Neural progenitor cell (in vitro differentiated cells): ENCODE results near the gene ADAMTS5.

Source experiments
- EZH2 ChIP-seq: fragments of 200-600 bp; sonication (generic); IDR thresholded peaks from 2 replicates; pipeline ENCODE4 v1.6.1; 2017; ENCODE audit warnings: antibody characterized with exemption, mild to moderate bottlenecking, moderate library complexity
- EZH2phosphoT487 ChIP-seq: fragments of 200-600 bp; sonication (generic); IDR thresholded peaks from 2 replicates; pipeline ENCODE4 v1.6.1; 2017; ENCODE audit warnings: antibody characterized with exemption
- TF ChIP-seq, protein P1 (sequence below): fragments of 200-600 bp; sonication (generic); IDR thresholded peaks from 2 replicates; pipeline ENCODE4 v1.5.1; 2017; ENCODE audit warnings: antibody characterized with exemption, mild to moderate bottlenecking

DNA sequence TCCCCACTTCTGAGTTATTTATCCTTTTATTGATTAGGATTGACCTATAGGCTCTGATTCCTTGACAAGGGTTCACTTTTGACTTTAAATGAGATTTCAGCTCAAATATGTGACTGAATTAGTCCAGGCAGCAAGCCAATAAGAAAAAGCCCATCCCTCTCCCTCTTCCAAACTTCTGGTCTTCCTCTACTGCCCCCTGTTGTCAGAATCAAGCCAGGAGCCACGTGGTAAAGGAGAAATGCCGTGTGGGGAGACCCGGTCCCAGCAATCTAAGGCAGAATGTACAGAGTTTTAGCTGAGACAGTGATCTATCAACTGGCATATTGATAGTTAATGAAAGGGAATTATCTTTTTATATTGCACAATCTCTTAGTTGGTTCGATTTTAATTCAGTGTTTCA lies 5.2 kb downstream of the ADAMTS5 start:
- no peak for TF ChIP-seq EZH2
- TF ChIP-seq, protein P1, sequence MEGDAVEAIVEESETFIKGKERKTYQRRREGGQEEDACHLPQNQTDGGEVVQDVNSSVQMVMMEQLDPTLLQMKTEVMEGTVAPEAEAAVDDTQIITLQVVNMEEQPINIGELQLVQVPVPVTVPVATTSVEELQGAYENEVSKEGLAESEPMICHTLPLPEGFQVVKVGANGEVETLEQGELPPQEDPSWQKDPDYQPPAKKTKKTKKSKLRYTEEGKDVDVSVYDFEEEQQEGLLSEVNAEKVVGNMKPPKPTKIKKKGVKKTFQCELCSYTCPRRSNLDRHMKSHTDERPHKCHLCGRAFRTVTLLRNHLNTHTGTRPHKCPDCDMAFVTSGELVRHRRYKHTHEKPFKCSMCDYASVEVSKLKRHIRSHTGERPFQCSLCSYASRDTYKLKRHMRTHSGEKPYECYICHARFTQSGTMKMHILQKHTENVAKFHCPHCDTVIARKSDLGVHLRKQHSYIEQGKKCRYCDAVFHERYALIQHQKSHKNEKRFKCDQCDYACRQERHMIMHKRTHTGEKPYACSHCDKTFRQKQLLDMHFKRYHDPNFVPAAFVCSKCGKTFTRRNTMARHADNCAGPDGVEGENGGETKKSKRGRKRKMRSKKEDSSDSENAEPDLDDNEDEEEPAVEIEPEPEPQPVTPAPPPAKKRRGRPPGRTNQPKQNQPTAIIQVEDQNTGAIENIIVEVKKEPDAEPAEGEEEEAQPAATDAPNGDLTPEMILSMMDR: peak; percentile 54
- TF ChIP-seq EZH2phosphoT487: no peak
